H1 (cell line): ENCODE measurements around the gene GCNA.
A peak's percentile ranks its signal among the peaks of the same experiment; 100 is the strongest.

Experiments
- CTCF ChIP-seq, 3 experiments: IDR thresholded peaks; 1 replicate in 2 of 3; 2 replicates in 1 of 3; pipeline versions ENCODE4 v1.5.1 to v1.6.1; 2011; ENCODE audit warnings: low read length in 3 of 3, mild to moderate bottlenecking in 3 of 3, inconsistent platforms in 2 of 3, low read depth in 1 of 3, moderate library complexity in 1 of 3; ENCODE audit not compliant: insufficient read depth in 1 of 3; ENCODE audit errors: control extremely low read depth in 1 of 3
- EGR1 ChIP-seq: IDR thresholded peaks from 2 replicates; pipeline ENCODE4 v1.6.1; 2011; ENCODE audit warnings: low read depth, low read length, borderline replicate concordance
- HDAC2 ChIP-seq, 2 experiments: fragments of 300-600 bp in 1 of 2; sonication (generic) in 1 of 2; IDR thresholded peaks; 2 replicates each; pipeline ENCODE4 v1.6.1; 2011 to 2012; ENCODE audit warnings: low read depth in 2 of 2, low read length in 2 of 2, mild to moderate bottlenecking in 2 of 2, moderate library complexity in 2 of 2, borderline replicate concordance in 1 of 2, inconsistent platforms in 1 of 2
- USF2 ChIP-seq: IDR thresholded peaks from 2 replicates; pipeline ENCODE4 v1.6.1; 2011; ENCODE audit warnings: low read length, improper control_type of control experiment

GRCh38 chrX:71622576-71623450 is 44.6 kb downstream of the GCNA start:
- TF ChIP-seq HDAC2 (IDR thresholded peaks at IDR 0.05; ENCODE audit: borderline replicate concordance in 1 of 2, low read depth in 2 of 2, low read length in 2 of 2) (no peak), EGR1 (no peak), CTCF (IDR thresholded peaks at IDR 0.05; ENCODE audit: control extremely low read depth in 1 of 3, insufficient read depth in 1 of 3, low read depth in 1 of 3, low read length in 3 of 3) (peak in 2 of 3 experiments; percentile 22 to 33; a peak in 2 of 4 replicates), USF2 (no peak)
